HCT116 (cell line): Measurements from ENCODE around the gene FAM13C.

ENCODE experiments used
- CBX3 ChIP-seq: IDR thresholded peaks from 2 replicates; pipeline ENCODE4 v1.6.1; 2012; ENCODE audit warnings: low read depth
- CTCF ChIP-seq, 3 experiments: fragments of 200-600 bp in 1 of 3; sonication (generic) in 1 of 3; IDR thresholded peaks in 2 of 3; conservative IDR thresholded peaks in 1 of 3; 2 replicates each; pipeline ENCODE4 v1.5.1; 2012 to 2017; ENCODE audit warnings: low read depth in 2 of 3, low read length in 2 of 3, antibody characterized with exemption in 1 of 3, borderline replicate concordance in 1 of 3, control low read depth in 1 of 3, mild to moderate bottlenecking in 1 of 3, mixed read lengths in 1 of 3, mixed run types in 1 of 3, moderate library complexity in 1 of 3; ENCODE audit not compliant: insufficient read depth in 1 of 3
- EZH2 ChIP-seq: fragments of 200-600 bp; sonication (generic); IDR thresholded peaks from 2 replicates; pipeline ENCODE4 v1.6.1; 2017; ENCODE audit warnings: antibody characterized with exemption, mixed run types
- EZH2phosphoT487 ChIP-seq: fragments of 200-600 bp; IDR thresholded peaks from 2 replicates; pipeline ENCODE4 v1.6.1; 2018; ENCODE audit warnings: antibody characterized with exemption, borderline replicate concordance
- FOSL1 ChIP-seq: IDR thresholded peaks from 2 replicates; pipeline ENCODE4 v1.6.1; 2012; ENCODE audit warnings: low read depth
- MAX ChIP-seq: IDR thresholded peaks from 2 replicates; pipeline ENCODE4 v1.6.1; 2012
- POLR2A ChIP-seq: IDR thresholded peaks from 2 replicates; pipeline ENCODE4 v1.7.0; 2011; ENCODE audit warnings: borderline replicate concordance; ENCODE audit not compliant: insufficient read depth, insufficient read length; ENCODE audit errors: extremely low read depth
- REST ChIP-seq: IDR thresholded peaks from 2 replicates; pipeline ENCODE4 v1.6.1; 2012; ENCODE audit warnings: low read depth
- SIN3A ChIP-seq: IDR thresholded peaks from 2 replicates; pipeline ENCODE4 v1.6.1; 2012; ENCODE audit warnings: low read depth
- SP1 ChIP-seq: IDR thresholded peaks from 2 replicates; pipeline ENCODE4 v1.6.1; 2012; ENCODE audit warnings: low read depth
- ZFX ChIP-seq: fragments of 450-650 bp; IDR thresholded peaks from 2 replicates; pipeline ENCODE4 v1.6.1; 2017

- TF ChIP-seq ZFX = no peak
- TF ChIP-seq CTCF (IDR thresholded peaks at IDR 0.05 in 2 of 3, conservative IDR thresholded peaks at IDR 0.05 in 1 of 3; ENCODE audit: borderline replicate concordance in 1 of 3, insufficient read depth in 1 of 3, low read depth in 2 of 3, low read length in 2 of 3) = no peak
- no peak for TF ChIP-seq CBX3
- no peak for TF ChIP-seq EZH2
- TF ChIP-seq POLR2A = no peak
- TF ChIP-seq SIN3A = no peak
- no peak for TF ChIP-seq MAX
- TF ChIP-seq FOSL1 = no peak
- no peak for TF ChIP-seq REST
- no peak for TF ChIP-seq SP1
- no peak for TF ChIP-seq EZH2phosphoT487
Observed at GRCh38 chr10:59242057-59242456, 120.3 kb downstream of the FAM13C start.
